A673 (cell line): ENCODE results near the gene CCNY. TPM values are rescaled to one million over a fixed set of nuclear protein-coding genes. Genes with fewer than 3 reads are reported as not detected.

Source experiments
- BruUV-seq: library from RNA; stranded (reverse); fragments of 400-500 nt; replicated peaks from 2 replicates; lab custom pipeline; 2021; lab: Mats Ljungman, UMichigan
- CTCF ChIA-PET: fragments of 300-600 bp; sonication (Branson Sonifier 250); formaldehyde crosslinking; loops from one replicate; lab custom pipeline; 2022; ENCODE audit warnings: antibody characterized with exemption; lab: Charles Lee
- POLR2A ChIA-PET: fragments of 300-600 bp; sonication (Branson Sonifier 250); formaldehyde crosslinking; loops from one replicate; lab custom pipeline; 2022; ENCODE audit warnings: antibody characterized with exemption; ENCODE audit not compliant: low non-redundant PET; lab: Charles Lee
- DNase-seq: peaks from one replicate; pipeline ENCODE4 v3.0.0-alpha.2; 2015; ENCODE audit warnings: low spot score
- H3K27ac ChIP-seq: fragments of 200-600 bp; sonication (generic); 2 replicates; pipeline ENCODE4 v1.5.1; 2016; ENCODE audit warnings: mixed run types, low read depth, mild to moderate bottlenecking, mixed read lengths, antibody characterized with exemption, low read length; ENCODE audit not compliant: poor library complexity, severe bottlenecking
- H3K27me3 ChIP-seq: fragments of 200-600 bp; sonication (generic); replicated peaks from 2 replicates; pipeline ENCODE4 v1.6.1; 2017; ENCODE audit warnings: mixed run types, low read depth, mild to moderate bottlenecking, mixed read lengths, antibody characterized with exemption, low read length; ENCODE audit not compliant: insufficient read depth, poor library complexity
- H3K36me3 ChIP-seq: fragments of 200-600 bp; sonication (generic); 2 replicates; pipeline ENCODE4 v1.6.1; 2016; ENCODE audit warnings: mixed run types, mild to moderate bottlenecking, mixed read lengths, antibody characterized with exemption, low read length; ENCODE audit not compliant: insufficient read depth, poor library complexity, severe bottlenecking
- H3K4me1 ChIP-seq: fragments of 200-600 bp; sonication (generic); 2 replicates; pipeline ENCODE4 v1.6.1; 2017; ENCODE audit warnings: mixed run types, mild to moderate bottlenecking, mixed read lengths, antibody characterized with exemption, low read length; ENCODE audit not compliant: insufficient read depth, poor library complexity, severe bottlenecking
- H3K4me3 ChIP-seq: fragments of 200-600 bp; sonication (generic); 2 replicates; pipeline ENCODE4 v1.5.1; 2016; ENCODE audit warnings: low read depth, mixed run types, mild to moderate bottlenecking, mixed read lengths, low read length; ENCODE audit not compliant: poor library complexity, severe bottlenecking
- H3K9me3 ChIP-seq: fragments of 200-600 bp; sonication (generic); 2 replicates; pipeline ENCODE4 v1.6.1; 2016; ENCODE audit warnings: mixed run types, low read depth, mild to moderate bottlenecking, mixed read lengths, antibody characterized with exemption, low read length; ENCODE audit not compliant: poor library complexity, severe bottlenecking
- CTCF ChIP-seq: fragments of 300-800, 200-600 bp; sonication (generic); conservative IDR thresholded peaks from 2 replicates; pipeline ENCODE4 v1.5.1; 2017; ENCODE audit warnings: low read depth, mild to moderate bottlenecking, antibody characterized with exemption, low read length, moderate library complexity, mixed read lengths
- EZH2 ChIP-seq: fragments of 200-600 bp; sonication (generic); IDR thresholded peaks from 2 replicates; pipeline ENCODE4 v1.6.1; 2017; ENCODE audit warnings: borderline replicate concordance, low read depth, mild to moderate bottlenecking, mixed read lengths, antibody characterized with exemption, low read length; ENCODE audit not compliant: poor library complexity, severe bottlenecking
- intact Hi-C: fragments of 100-400 bp; cut with micrococcal nuclease; formaldehyde crosslinking; loops from one replicate; pipeline ENCODE4 v1.10.0; 2022; ENCODE audit not compliant: unreplicated experiment
- total RNA-seq: library from RNA; stranded (reverse); gene quantifications from 2 replicates; pipeline ENCODE4 v1.2.3, GENCODE V29; 2021

CCNY gene
- total RNA-seq, 1 experiment from 2014 or later = 84.8 TPM

- BruUV-seq = TSS peak; percentile 35
- ChIA-PET POLR2A (no interaction called here), CTCF (no interaction called here)
- H3K27me3 ChIP-seq = no peaks in the 10 kb centered on the region
- no peak overlapping the region for H3K4me3 ChIP-seq
- no peak for DNase-seq
- H3K9me3 ChIP-seq = no peaks in the 10 kb centered on the region
- TF ChIP-seq EZH2 = no peak
- TF ChIP-seq CTCF = no peak
- peaks cover 9% of the 10 kb centered on the region for H3K36me3 ChIP-seq
- intact Hi-C loops = loop anchor here (10.0 kb wide), 1 partner anchor 334 kb away; no protein-coding TSS in a partner anchor
- H3K4me1 ChIP-seq = peaks cover 4% of the 10 kb centered on the region
- no peak overlapping the region for H3K27ac ChIP-seq
These were observed 232.9 kb downstream of the CCNY start for GRCh38 chr10:35569111-35569707.

GRCh38 chr10:35569836-35570235, 233.5 kb downstream of the CCNY start:
- Histone ChIP-seq H3K27me3 (no peaks in the 10 kb centered on the region), H3K4me1 (no peaks in the 10 kb centered on the region), H3K27ac (no peak overlapping the region), H3K36me3 (peaks cover 9% of the 10 kb centered on the region), H3K9me3 (no peaks in the 10 kb centered on the region), H3K4me3 (no peak overlapping the region)
- intact Hi-C loops = loop anchor here (10.0 kb wide), 1 partner anchor 335 kb away; no protein-coding TSS in a partner anchor
- BruUV-seq = no TSS peak
- ChIA-PET POLR2A (no interaction called here), CTCF (no interaction called here)
- DNase-seq = no peak
- no peak for TF ChIP-seq EZH2
- no peak for TF ChIP-seq CTCF

GRCh38 chr10:35570397-35570796, 234.1 kb downstream of the CCNY start:
- intact Hi-C loops = no loop called here
- Histone ChIP-seq H3K36me3 (peaks cover 9% of the 10 kb centered on the region), H3K27me3 (no peaks in the 10 kb centered on the region), H3K4me1 (no peaks in the 10 kb centered on the region), H3K4me3 (no peak overlapping the region), H3K27ac (no peak overlapping the region), H3K9me3 (no peaks in the 10 kb centered on the region)
- TF ChIP-seq CTCF (no peak), EZH2 (no peak)
- ChIA-PET CTCF (no interaction called here), POLR2A (no interaction called here)
- BruUV-seq = TSS peak; percentile 26
- no peak for DNase-seq
